Karpas-422 (cell line): ENCODE results near the gene MARCHF3. TPM values are rescaled to one million over a fixed set of nuclear protein-coding genes. Genes with fewer than 3 reads are reported as not detected.
A peak's percentile ranks its signal among the peaks of the same experiment; 100 is the strongest.

ENCODE experiments used
- DNase-seq: peaks from one replicate; pipeline ENCODE4 v3.0.0-alpha.2; 2015
- H2AFZ ChIP-seq: fragments of 200-600 bp; sonication (generic); 2 replicates; pipeline ENCODE4 v1.6.1; 2014; ENCODE audit warnings: antibody characterized with exemption, low read length, mixed read lengths
- H3K27ac ChIP-seq: fragments of 200-600 bp; sonication (generic); 2 replicates; pipeline ENCODE4 v1.5.1; 2014; ENCODE audit warnings: mild to moderate bottlenecking, low read length, moderate library complexity
- H3K27me3 ChIP-seq: fragments of 200-600 bp; sonication (generic); 2 replicates; pipeline ENCODE4 v1.6.1; 2014; ENCODE audit warnings: low read length, mixed read lengths
- H3K36me3 ChIP-seq: fragments of 200-600 bp; sonication (generic); 2 replicates; pipeline ENCODE4 v1.6.1; 2014; ENCODE audit warnings: low read length, mixed read lengths; ENCODE audit not compliant: insufficient read depth
- H3K4me1 ChIP-seq: fragments of 200-600 bp; sonication (generic); 2 replicates; pipeline ENCODE4 v1.6.1; 2014; ENCODE audit warnings: mild to moderate bottlenecking, low read length, mixed read lengths
- H3K4me2 ChIP-seq: fragments of 200-600 bp; sonication (generic); 2 replicates; pipeline ENCODE4 v1.6.1; 2014; ENCODE audit warnings: low read length, low read depth, mild to moderate bottlenecking; ENCODE audit not compliant: poor library complexity, severe bottlenecking
- H3K4me3 ChIP-seq: fragments of 200-600 bp; sonication (generic); 2 replicates; pipeline ENCODE4 v1.5.1; 2014; ENCODE audit warnings: mild to moderate bottlenecking, antibody characterized with exemption, low read length, mixed read lengths
- H3K79me2 ChIP-seq: fragments of 200-600 bp; sonication (generic); 2 replicates; pipeline ENCODE4 v1.6.1; 2014; ENCODE audit warnings: mild to moderate bottlenecking, low read length, mixed read lengths
- H3K9ac ChIP-seq: fragments of 200-600 bp; sonication (generic); 2 replicates; pipeline ENCODE4 v1.6.0; 2014; ENCODE audit warnings: low read length
- H3K9me2 ChIP-seq: fragments of 200-600 bp; sonication (generic), shearing (Covaris generic); replicated peaks from 2 replicates; pipeline ENCODE4 v1.6.0; 2014; ENCODE audit warnings: mild to moderate bottlenecking, low read length, moderate library complexity; ENCODE audit not compliant: insufficient read depth
- H3K9me3 ChIP-seq: fragments of 300-700, 200-600 bp; sonication (generic); 2 replicates; pipeline ENCODE4 v1.6.1; 2014; ENCODE audit warnings: low read length, mixed read lengths
- H4K20me1 ChIP-seq: fragments of 200-600 bp; sonication (generic); 2 replicates; pipeline ENCODE4 v1.6.1; 2014; ENCODE audit warnings: mild to moderate bottlenecking, antibody characterized with exemption, low read length, low read depth; ENCODE audit not compliant: insufficient read depth
- total RNA-seq: library from RNA; depleted of rRNA; stranded (reverse); fragments of >200 nt; shearing (Covaris generic); gene quantifications from 2 replicates; pipeline ENCODE4 v1.2.3, GENCODE V29; 2014; ENCODE audit warnings: low replicate concordance

MARCHF3 gene
- total RNA-seq, 1 experiment from 2014 or later = 0.56 TPM

GRCh38 chr5:126837242-126837641 lies 193.1 kb downstream of the MARCHF3 start:
- Histone ChIP-seq H3K27me3 (no peaks in the 10 kb centered on the region), H3K79me2 (peaks cover 22% of the 10 kb centered on the region), H3K4me3 (no peak overlapping the region), H3K36me3 (peaks cover 36% of the 10 kb centered on the region), H2AFZ (no peak overlapping the region), H3K9me3 (no peaks in the 10 kb centered on the region), H3K9me2 (no peaks in the 10 kb centered on the region), H3K4me1 (no peaks in the 10 kb centered on the region), H3K27ac (no peak overlapping the region), H3K9ac (no peak overlapping the region), H3K4me2 (no peak overlapping the region), H4K20me1 (no peaks in the 10 kb centered on the region)
- DNase-seq = no peak

GRCh38 chr5:126836778-126837177 lies 193.6 kb downstream of the MARCHF3 start:
- Histone ChIP-seq H3K9ac (no peak overlapping the region), H3K4me2 (no peak overlapping the region), H2AFZ (no peak overlapping the region), H4K20me1 (no peaks in the 10 kb centered on the region), H3K9me2 (no peaks in the 10 kb centered on the region), H3K27ac (no peak overlapping the region), H3K4me1 (no peaks in the 10 kb centered on the region), H3K4me3 (no peak overlapping the region), H3K79me2 (peaks cover 27% of the 10 kb centered on the region), H3K36me3 (peaks cover 36% of the 10 kb centered on the region), H3K9me3 (no peaks in the 10 kb centered on the region), H3K27me3 (no peaks in the 10 kb centered on the region)
- DNase-seq = no peak

- H3K4me2 ChIP-seq = peak overlapping the region; percentile 72
- peak overlapping the region; percentile 92 for H3K27ac ChIP-seq
- H4K20me1 ChIP-seq = no peaks in the 10 kb centered on the region
- DNase-seq = no peak
- H3K79me2 ChIP-seq = peaks cover 73% of the 10 kb centered on the region
- H3K9me2 ChIP-seq = no peaks in the 10 kb centered on the region
- H3K9me3 ChIP-seq = no peaks in the 10 kb centered on the region
- peaks cover 55% of the 10 kb centered on the region for H3K4me1 ChIP-seq
- peaks cover 62% of the 10 kb centered on the region for H3K36me3 ChIP-seq
- H3K4me3 ChIP-seq = no peak overlapping the region
- no peak overlapping the region for H2AFZ ChIP-seq
- H3K27me3 ChIP-seq = no peaks in the 10 kb centered on the region
- H3K9ac ChIP-seq = peak overlapping the region; percentile 48
Observed at GRCh38 chr5:126831156-126831555, 199.2 kb downstream of the MARCHF3 start.

GRCh38 chr5:126830061-126830460 lies 200.3 kb downstream of the MARCHF3 start:
- H3K9me2 ChIP-seq = no peaks in the 10 kb centered on the region
- H3K9ac ChIP-seq = 0 out of 2 replicates have a peak overlapping the region, but pooled peaks have one; percentile 58
- H3K27me3 ChIP-seq = no peaks in the 10 kb centered on the region
- H3K4me3 ChIP-seq = 0 out of 2 replicates have a peak overlapping the region, but pooled peaks have one; percentile 40
- H3K27ac ChIP-seq = peak overlapping the region; percentile 92
- no peak overlapping the region for H2AFZ ChIP-seq
- peak overlapping the region; percentile 72 for H3K4me2 ChIP-seq
- H3K79me2 ChIP-seq = peaks cover 77% of the 10 kb centered on the region
- no peaks in the 10 kb centered on the region for H4K20me1 ChIP-seq
- H3K4me1 ChIP-seq = peaks cover 64% of the 10 kb centered on the region
- H3K9me3 ChIP-seq = no peaks in the 10 kb centered on the region
- H3K36me3 ChIP-seq = peaks cover 66% of the 10 kb centered on the region
- DNase-seq = peak; percentile 81

- H3K27me3 ChIP-seq = no peaks in the 10 kb centered on the region
- H3K9me3 ChIP-seq = no peaks in the 10 kb centered on the region
- peak; percentile 70 for DNase-seq
- H3K4me2 ChIP-seq = peak overlapping the region; percentile 72
- H3K4me1 ChIP-seq = peaks cover 68% of the 10 kb centered on the region
- H3K27ac ChIP-seq = peak overlapping the region; percentile 92
- peak overlapping the region; percentile 40 for H3K4me3 ChIP-seq
- H3K9ac ChIP-seq = peak overlapping the region; percentile 58
- H3K79me2 ChIP-seq = peaks cover 78% of the 10 kb centered on the region
- H2AFZ ChIP-seq = no peak overlapping the region
- H4K20me1 ChIP-seq = no peaks in the 10 kb centered on the region
- peaks cover 67% of the 10 kb centered on the region for H3K36me3 ChIP-seq
- H3K9me2 ChIP-seq = no peaks in the 10 kb centered on the region
Observed at GRCh38 chr5:126829098-126829497, 201.3 kb downstream of the MARCHF3 start.

GRCh38 chr5:126826619-126827215 lies 203.6 kb downstream of the MARCHF3 start:
- no peak overlapping the region for H3K4me3 ChIP-seq
- H3K9me3 ChIP-seq = no peaks in the 10 kb centered on the region
- no peaks in the 10 kb centered on the region for H4K20me1 ChIP-seq
- H3K27me3 ChIP-seq = no peaks in the 10 kb centered on the region
- peaks cover 86% of the 10 kb centered on the region for H3K4me1 ChIP-seq
- no peak overlapping the region for H3K9ac ChIP-seq
- H3K9me2 ChIP-seq = no peaks in the 10 kb centered on the region
- H3K79me2 ChIP-seq = peaks cover 90% of the 10 kb centered on the region
- H3K4me2 ChIP-seq = no peak overlapping the region
- H3K36me3 ChIP-seq = peaks cover 75% of the 10 kb centered on the region
- DNase-seq = no peak
- no peak overlapping the region for H2AFZ ChIP-seq
- peak overlapping the region; percentile 54; the same call in 1 of the 2 replicates for H3K27ac ChIP-seq

GRCh38 chr5:126819253-126819652 lies 211.1 kb downstream of the MARCHF3 start:
- Histone ChIP-seq H3K4me1 (peaks cover 30% of the 10 kb centered on the region), H3K4me3 (no peak overlapping the region), H3K9me3 (no peaks in the 10 kb centered on the region), H2AFZ (no peak overlapping the region), H3K27ac (no peak overlapping the region), H3K79me2 (peaks cover 82% of the 10 kb centered on the region), H3K36me3 (peaks cover 74% of the 10 kb centered on the region), H3K9ac (no peak overlapping the region), H4K20me1 (no peaks in the 10 kb centered on the region), H3K4me2 (no peak overlapping the region), H3K9me2 (no peaks in the 10 kb centered on the region), H3K27me3 (no peaks in the 10 kb centered on the region)
- no peak for DNase-seq

- Histone ChIP-seq H3K4me2 (no peak overlapping the region), H3K36me3 (peaks cover 75% of the 10 kb centered on the region), H3K27ac (no peak overlapping the region), H3K9me2 (no peaks in the 10 kb centered on the region), H3K4me1 (peaks cover 27% of the 10 kb centered on the region), H3K79me2 (peaks cover 82% of the 10 kb centered on the region), H3K27me3 (no peaks in the 10 kb centered on the region), H4K20me1 (no peaks in the 10 kb centered on the region), H3K9ac (no peak overlapping the region), H2AFZ (no peak overlapping the region), H3K9me3 (no peaks in the 10 kb centered on the region), H3K4me3 (no peak overlapping the region)
- DNase-seq = no peak
Observed at GRCh38 chr5:126818736-126819135, 211.6 kb downstream of the MARCHF3 start.
